ENCODE measurements around the gene NNMT. TPM values are rescaled to one million over a fixed set of nuclear protein-coding genes. Genes with fewer than 3 reads are reported as not detected.

Gene NNMT
- polyA plus RNA-seq, 1 donor (not counting 4 experiments of a cell fraction or from before 2014, with no cell fraction given), result 0.13 TPM

- DNase-seq (ENCODE audit: low read depth, low spot score) (no peak), FAIRE-seq (no peak)
- H3K4me2 ChIP-seq (ENCODE audit: control insufficient read depth, extremely low read depth, insufficient read depth, low read depth, low read length), result no peak overlapping the region
- H3K9me1 ChIP-seq (ENCODE audit: control insufficient read depth, extremely low read depth, insufficient read depth, low read length), result no peaks in the 10 kb centered on the region
- dilution Hi-C loops (cut with MboI; ENCODE audit: extremely low pct_ligation_motif_present, low sequenced_read_pairs), result no loop called here
- H3K27me3 ChIP-seq (ENCODE audit: control insufficient read depth, extremely low read depth, insufficient read depth, low read length), result no peaks in the 10 kb centered on the region
- H3K27ac ChIP-seq (ENCODE audit: control insufficient read depth, insufficient read depth, low read length), result no peak overlapping the region
- no peaks in the 10 kb centered on the region for H3K36me3 ChIP-seq (ENCODE audit: control insufficient read depth in 2 of 2, extremely low read depth in 1 of 2, insufficient read depth in 2 of 2, low read length in 2 of 2)
- H3K9me3 ChIP-seq (ENCODE audit: control insufficient read depth, low read depth, low read length), result no peaks in the 10 kb centered on the region
- TF ChIP-seq EZH2 (IDR thresholded peaks at IDR 0.05; ENCODE audit: low read length) (no peak), CTCF (optimal IDR thresholded peaks at IDR 0.05 in 1 of 3, IDR thresholded peaks at IDR 0.05 in 1 of 3, conservative IDR thresholded peaks at IDR 0.05 in 1 of 3; ENCODE audit: extremely low read depth in 1 of 3, insufficient read depth in 2 of 3, low read length in 3 of 3) (no peak)
- H3K4me1 ChIP-seq (ENCODE audit: control insufficient read depth, extremely low read depth, insufficient read depth, low read length), result no peaks in the 10 kb centered on the region
- no peak overlapping the region for H3K9ac ChIP-seq (ENCODE audit: control insufficient read depth, extremely low read depth, insufficient read depth, low read length)
- no peaks in the 10 kb centered on the region for H4K20me1 ChIP-seq (ENCODE audit: control insufficient read depth, extremely low read depth, insufficient read depth, low read length)
- no peaks in the 10 kb centered on the region for H3K79me2 ChIP-seq (ENCODE audit: control insufficient read depth, insufficient read depth, low read length)
- H3K4me3 ChIP-seq (ENCODE audit: control insufficient read depth in 2 of 3, extremely low read depth in 1 of 3, insufficient read depth in 2 of 3, low read depth in 1 of 3, low read length in 3 of 3), result no peak overlapping the region
- H2AFZ ChIP-seq (ENCODE audit: control insufficient read depth, low read length), result no peak overlapping the region
These were observed 5.7 kb downstream of the NNMT start for GRCh38 chr11:114301927-114302326.

GRCh38 chr11:114302663-114303062, 6.5 kb downstream of the NNMT start:
- no peaks in the 10 kb centered on the region for H3K27me3 ChIP-seq (ENCODE audit: control insufficient read depth, extremely low read depth, insufficient read depth, low read length)
- no peak overlapping the region for H3K27ac ChIP-seq (ENCODE audit: control insufficient read depth, insufficient read depth, low read length)
- DNase-seq (ENCODE audit: low read depth, low spot score) (no peak), FAIRE-seq (no peak)
- no peaks in the 10 kb centered on the region for H3K79me2 ChIP-seq (ENCODE audit: control insufficient read depth, insufficient read depth, low read length)
- no peaks in the 10 kb centered on the region for H3K9me3 ChIP-seq (ENCODE audit: control insufficient read depth, low read depth, low read length)
- dilution Hi-C loops (cut with MboI; ENCODE audit: extremely low pct_ligation_motif_present, low sequenced_read_pairs), result no loop called here
- no peak overlapping the region for H3K9ac ChIP-seq (ENCODE audit: control insufficient read depth, extremely low read depth, insufficient read depth, low read length)
- H3K36me3 ChIP-seq (ENCODE audit: control insufficient read depth in 2 of 2, extremely low read depth in 1 of 2, insufficient read depth in 2 of 2, low read length in 2 of 2), result no peaks in the 10 kb centered on the region
- H4K20me1 ChIP-seq (ENCODE audit: control insufficient read depth, extremely low read depth, insufficient read depth, low read length), result no peaks in the 10 kb centered on the region
- H3K9me1 ChIP-seq (ENCODE audit: control insufficient read depth, extremely low read depth, insufficient read depth, low read length), result no peaks in the 10 kb centered on the region
- H2AFZ ChIP-seq (ENCODE audit: control insufficient read depth, low read length), result no peak overlapping the region
- no peaks in the 10 kb centered on the region for H3K4me1 ChIP-seq (ENCODE audit: control insufficient read depth, extremely low read depth, insufficient read depth, low read length)
- H3K4me2 ChIP-seq (ENCODE audit: control insufficient read depth, extremely low read depth, insufficient read depth, low read depth, low read length), result no peak overlapping the region
- TF ChIP-seq EZH2 (IDR thresholded peaks at IDR 0.05; ENCODE audit: low read length) (no peak), CTCF (optimal IDR thresholded peaks at IDR 0.05 in 1 of 3, IDR thresholded peaks at IDR 0.05 in 1 of 3, conservative IDR thresholded peaks at IDR 0.05 in 1 of 3; ENCODE audit: extremely low read depth in 1 of 3, insufficient read depth in 2 of 3, low read length in 3 of 3) (no peak)
- no peak overlapping the region for H3K4me3 ChIP-seq (ENCODE audit: control insufficient read depth in 2 of 3, extremely low read depth in 1 of 3, insufficient read depth in 2 of 3, low read depth in 1 of 3, low read length in 3 of 3)

All from keratinocyte (primary cell).